ENCODE results near the gene TRPM6.
A peak's percentile ranks its signal among the peaks of the same experiment; 100 is the strongest.

TRPM6 gene

GRCh38 chr9:74770508-74771261 lies 117.0 kb downstream of the TRPM6 start:
- peak; percentile 25 for DNase-seq

GRCh38 chr9:74765481-74765971 lies 122.2 kb downstream of the TRPM6 start:
- DNase-seq, result no peak

GRCh38 chr9:74762950-74763349 lies 124.8 kb downstream of the TRPM6 start:
- no peak for DNase-seq

GRCh38 chr9:74760031-74760700 lies 127.6 kb downstream of the TRPM6 start:
- peak; percentile 86 for DNase-seq

GRCh38 chr9:74755999-74756398 lies 131.7 kb downstream of the TRPM6 start:
- no peak for DNase-seq

GRCh38 chr9:74755355-74755754 lies 132.4 kb downstream of the TRPM6 start:
- no peak for DNase-seq

- DNase-seq, result no peak
Observed at GRCh38 chr9:74753650-74754049, 134.1 kb downstream of the TRPM6 start.

- no peak for DNase-seq
Observed at GRCh38 chr9:74748966-74749365, 138.8 kb downstream of the TRPM6 start.

- peak; percentile 22 for DNase-seq
Observed at GRCh38 chr9:74742792-74743730, 144.7 kb downstream of the TRPM6 start.

- DNase-seq, result no peak
Observed at GRCh38 chr9:74742191-74742790, 145.4 kb downstream of the TRPM6 start.

GRCh38 chr9:74736646-74737045 lies 151.1 kb downstream of the TRPM6 start:
- no peak for DNase-seq

GRCh38 chr9:74735761-74736160 lies 152.0 kb downstream of the TRPM6 start:
- no peak for DNase-seq

GRCh38 chr9:74729136-74729695 lies 158.5 kb downstream of the TRPM6 start:
- no peak for DNase-seq

- DNase-seq, result no peak
Observed at GRCh38 chr9:74728176-74728575, 159.5 kb downstream of the TRPM6 start.

- DNase-seq, result no peak
Observed at GRCh38 chr9:74726581-74726980, 161.1 kb downstream of the TRPM6 start.

- DNase-seq, result no peak
Observed at GRCh38 chr9:74724317-74724716, 163.4 kb downstream of the TRPM6 start.

GRCh38 chr9:74721696-74722660 lies 165.7 kb downstream of the TRPM6 start:
- DNase-seq, result no peak

- no peak for DNase-seq
Observed at GRCh38 chr9:74719306-74719705, 168.4 kb downstream of the TRPM6 start.

GRCh38 chr9:74718709-74719108 lies 169.0 kb downstream of the TRPM6 start:
- no peak for DNase-seq

GRCh38 chr9:74711341-74711740 lies 176.4 kb downstream of the TRPM6 start:
- DNase-seq, result no peak

- no peak for DNase-seq
Observed at GRCh38 chr9:74697535-74697934, 190.2 kb downstream of the TRPM6 start.

Measured in EL (cell line).